HG02852 (cell line): ENCODE measurements around the gene SAMD4B.
A peak's percentile ranks its signal among the peaks of the same experiment; 100 is the strongest.

ENCODE experiments used
- ATAC-seq: cut with Tn5 transposase; IDR thresholded peaks from one replicate; pipeline ENCODE4 v1.9.1; 2021; ENCODE audit warnings: mild to moderate bottlenecking, moderate library complexity; ENCODE audit not compliant: unreplicated experiment

Gene SAMD4B

GRCh38 chr19:39420769-39421168 is 78.5 kb downstream of the SAMD4B start:
- ATAC-seq, result no peak

DNA sequence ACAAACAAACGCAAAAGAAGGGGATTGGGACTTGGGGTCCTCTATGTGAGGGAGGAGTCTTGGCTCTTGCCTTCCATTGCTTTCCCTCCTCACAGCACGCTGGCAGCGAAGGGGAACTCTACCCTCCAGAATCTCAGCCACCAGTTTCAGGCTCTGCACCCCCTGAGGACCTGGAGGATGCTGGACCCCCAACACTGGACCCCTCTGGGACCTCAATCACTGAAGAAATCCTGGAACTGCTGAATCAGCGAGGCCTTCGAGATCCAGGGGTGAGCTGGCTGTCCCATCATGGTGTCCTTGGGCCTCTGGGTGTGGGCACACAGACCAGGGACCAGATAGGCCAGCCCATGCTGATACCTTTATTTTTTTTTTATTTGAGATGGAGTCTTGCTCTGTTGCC is 79.8 kb downstream of the SAMD4B start:
- no peak for ATAC-seq

- ATAC-seq, result no peak
These were observed 81.3 kb downstream of the SAMD4B start for GRCh38 chr19:39423258-39424086.

- no peak for ATAC-seq
These were observed 82.7 kb downstream of the SAMD4B start for GRCh38 chr19:39424934-39425333.

GRCh38 chr19:39425744-39426143 is 83.5 kb downstream of the SAMD4B start:
- ATAC-seq, result no peak

GRCh38 chr19:39426170-39426569 is 83.9 kb downstream of the SAMD4B start:
- ATAC-seq, result no peak

- ATAC-seq, result no peak
These were observed 85.5 kb downstream of the SAMD4B start for GRCh38 chr19:39427707-39428106.

GRCh38 chr19:39428283-39429112 is 86.3 kb downstream of the SAMD4B start:
- no peak for ATAC-seq

DNA sequence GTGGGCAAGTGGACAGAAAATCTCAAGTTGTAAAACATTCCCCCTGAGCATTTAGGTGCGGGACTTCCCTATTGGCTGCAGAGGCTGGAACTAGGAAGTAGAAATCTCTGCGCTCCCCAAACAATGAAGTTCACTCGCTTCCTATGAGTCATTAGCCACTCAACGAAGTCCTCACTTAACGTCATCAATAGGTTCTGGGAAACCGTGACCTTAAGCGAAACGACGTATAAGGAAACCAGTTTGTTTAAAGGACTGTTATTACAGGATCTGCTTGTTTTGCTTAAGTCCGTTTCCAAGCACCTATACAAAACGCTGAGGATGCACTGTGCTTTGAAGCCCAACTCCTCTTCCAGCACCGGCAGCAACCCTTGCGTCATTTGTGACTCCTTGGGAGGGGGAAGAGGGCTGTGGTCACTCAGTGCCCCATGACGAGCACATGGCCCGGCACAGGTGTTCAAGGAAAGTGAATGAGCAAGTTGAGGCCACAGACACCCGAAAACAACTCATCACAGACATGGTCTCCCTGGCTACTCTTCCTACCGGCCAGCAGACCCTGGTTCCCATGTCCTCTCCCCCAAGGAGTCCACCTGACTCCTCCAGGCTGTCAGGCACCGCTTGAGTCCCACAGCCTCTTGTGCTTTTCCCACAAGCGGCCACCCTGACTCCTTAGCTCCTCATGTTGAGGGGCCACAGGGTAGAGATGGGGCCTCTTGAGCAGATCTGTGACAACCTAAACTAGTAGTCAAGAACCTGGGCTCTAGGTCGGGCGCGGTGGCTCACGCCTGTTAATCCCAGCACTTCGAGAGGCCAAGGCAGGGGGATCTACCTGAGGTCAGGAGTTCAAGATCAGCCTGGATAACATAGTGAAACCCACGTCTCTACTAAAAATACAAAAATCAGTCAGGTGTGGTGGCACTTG is 88.7 kb downstream of the SAMD4B start:
- peak; percentile 56 for ATAC-seq

- no peak for ATAC-seq
These were observed 90.4 kb downstream of the SAMD4B start for GRCh38 chr19:39432677-39433025.

GRCh38 chr19:39433480-39434079 is 91.4 kb downstream of the SAMD4B start:
- ATAC-seq, result no peak

DNA sequence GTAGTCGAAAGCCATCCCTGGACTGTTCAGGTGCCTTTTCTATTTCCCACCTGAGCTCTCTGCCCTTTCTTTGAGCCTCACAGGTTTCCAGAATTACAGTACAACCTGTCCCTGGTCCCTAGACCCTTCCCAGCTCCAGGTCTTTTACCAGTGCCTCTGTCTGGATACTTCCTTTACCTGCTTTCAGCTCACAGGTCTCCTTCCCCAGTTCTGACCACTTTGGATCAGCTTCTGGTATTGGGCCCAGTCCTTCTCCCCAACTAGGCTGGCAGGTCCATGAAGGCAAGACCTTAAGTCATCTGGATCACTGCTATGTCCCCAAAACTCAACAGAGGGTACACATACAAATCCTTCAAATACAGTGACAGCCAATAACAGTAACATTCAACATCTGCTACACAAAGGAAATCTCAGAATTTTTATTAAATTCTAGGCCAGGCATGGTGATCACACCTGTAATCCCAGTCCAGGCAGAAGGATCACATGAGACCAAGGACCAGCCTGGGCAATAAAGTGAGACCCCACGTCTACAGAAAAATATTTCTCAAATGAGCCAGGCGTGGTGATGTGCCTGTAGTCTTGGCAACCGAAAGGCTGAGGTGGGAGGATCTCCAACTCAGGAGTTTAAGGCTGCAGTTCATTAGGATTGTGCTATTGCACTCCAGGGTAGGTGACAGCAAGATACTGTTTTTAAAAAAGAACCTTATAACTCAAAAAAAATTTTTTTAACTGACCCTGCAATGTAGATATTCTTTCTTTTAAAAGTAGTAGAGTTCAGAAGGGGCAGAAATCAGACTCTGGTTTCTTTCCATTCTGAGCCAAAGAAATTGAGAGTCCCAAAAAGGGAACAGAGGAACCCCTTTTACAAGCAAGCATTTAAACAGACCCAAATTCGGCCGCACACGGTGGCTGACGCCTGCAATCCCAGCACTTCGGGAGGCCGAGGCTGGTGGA is 92.2 kb downstream of the SAMD4B start:
- ATAC-seq, result no peak
